ENCODE measurements around the gene ANKS3.

DNA sequence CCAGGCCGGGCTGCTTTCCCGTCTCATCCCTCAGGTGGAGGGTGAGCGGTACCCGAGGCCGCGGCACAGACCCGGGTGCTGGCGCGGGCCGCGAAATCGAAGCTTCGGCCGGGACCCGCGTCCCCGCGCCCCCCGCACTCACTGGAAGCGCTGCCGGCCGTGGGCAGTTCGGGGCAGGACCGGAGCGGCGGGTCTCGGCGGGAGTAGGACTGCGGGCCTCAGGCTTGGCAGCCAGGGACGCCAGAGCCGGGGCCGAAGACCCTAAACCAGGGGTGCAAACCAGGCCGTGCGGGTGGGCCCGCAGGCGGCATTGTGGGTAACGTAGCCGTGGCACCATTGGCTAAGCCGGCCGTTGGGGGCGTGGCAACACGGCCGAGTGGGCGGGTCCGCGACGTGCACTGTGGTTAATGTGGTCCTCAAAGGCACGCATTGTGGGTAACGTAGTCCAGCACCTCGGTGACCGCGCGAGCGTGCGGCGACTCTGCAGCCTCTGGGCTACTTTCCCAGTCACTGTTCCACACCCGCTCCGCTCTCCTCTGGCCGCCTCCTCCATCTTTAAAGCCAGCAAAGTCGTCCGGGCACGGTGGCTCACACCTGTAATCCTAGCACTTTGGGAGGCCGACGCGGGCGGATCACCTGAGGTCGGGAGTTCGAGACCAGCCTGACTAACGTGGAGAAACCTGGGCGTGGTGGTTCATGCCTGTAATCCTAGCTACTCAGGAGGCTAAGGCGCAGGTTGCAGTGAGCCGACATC lies 33.0 kb upstream of the ANKS3 start, which contains the start of gene ZNF500:
- TF ChIP-seq, protein P1, sequence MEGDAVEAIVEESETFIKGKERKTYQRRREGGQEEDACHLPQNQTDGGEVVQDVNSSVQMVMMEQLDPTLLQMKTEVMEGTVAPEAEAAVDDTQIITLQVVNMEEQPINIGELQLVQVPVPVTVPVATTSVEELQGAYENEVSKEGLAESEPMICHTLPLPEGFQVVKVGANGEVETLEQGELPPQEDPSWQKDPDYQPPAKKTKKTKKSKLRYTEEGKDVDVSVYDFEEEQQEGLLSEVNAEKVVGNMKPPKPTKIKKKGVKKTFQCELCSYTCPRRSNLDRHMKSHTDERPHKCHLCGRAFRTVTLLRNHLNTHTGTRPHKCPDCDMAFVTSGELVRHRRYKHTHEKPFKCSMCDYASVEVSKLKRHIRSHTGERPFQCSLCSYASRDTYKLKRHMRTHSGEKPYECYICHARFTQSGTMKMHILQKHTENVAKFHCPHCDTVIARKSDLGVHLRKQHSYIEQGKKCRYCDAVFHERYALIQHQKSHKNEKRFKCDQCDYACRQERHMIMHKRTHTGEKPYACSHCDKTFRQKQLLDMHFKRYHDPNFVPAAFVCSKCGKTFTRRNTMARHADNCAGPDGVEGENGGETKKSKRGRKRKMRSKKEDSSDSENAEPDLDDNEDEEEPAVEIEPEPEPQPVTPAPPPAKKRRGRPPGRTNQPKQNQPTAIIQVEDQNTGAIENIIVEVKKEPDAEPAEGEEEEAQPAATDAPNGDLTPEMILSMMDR (IDR thresholded peaks at IDR 0.05; ENCODE audit: low read depth, low read length), result no peak
- no peak for TF ChIP-seq EZH2phosphoT487 (IDR thresholded peaks at IDR 0.05; ENCODE audit: low read depth)

Measured in OCI-LY3 (cell line).